Endothelial cell of coronary artery (primary cell): ENCODE measurements around the gene KDM8. TPM values are rescaled to one million over a fixed set of nuclear protein-coding genes. Genes with fewer than 3 reads are reported as not detected.

Experiments used
- total RNA-seq: library from RNA; depleted of rRNA; stranded (reverse); fragments of >200 nt; gene quantifications from 2 replicates; pipeline ENCODE4 v1.2.3, GENCODE V29; 2014

KDM8 gene
- total RNA-seq = 2.4 and 3.2 TPM in 2 replicates

GRCh38 chr16:27203507-27204311 is at the start of gene KDM8:
TSS of gene KDM8 (plus strand) at chr16:27203526. CDS start at chr16:27210124, 6,598 bp downstream.

GRCh38 chr16:27268376-27269299 is 65.3 kb downstream of the KDM8 start, which contains the start of gene NSMCE1:
TSS of gene NSMCE1 (minus strand) at chr16:27268772. CDS start at chr16:27257570, 11,202 bp downstream.

Other genes with a start within 250 kb of the KDM8 start
- gene C16orf82, start 136.6 kb upstream of the KDM8 start, total RNA-seq = not detected in 2 replicates
- 50.3 and 82.5 TPM in 2 replicates for gene NSMCE1, start 65.2 kb downstream of the KDM8 start, total RNA-seq
- 25.9 and 46.7 TPM in 2 replicates for gene IL4R, start 110.4 kb downstream of the KDM8 start, total RNA-seq
- 0.09 and 0.28 TPM in 2 replicates for gene IL21R, start 198.6 kb downstream of the KDM8 start, total RNA-seq